Activated B cell treated with CpG ODN at 0.5 μM for 24 hours (primary cell): ENCODE results near the gene TTC39B. TPM values are rescaled to one million over a fixed set of nuclear protein-coding genes. Genes with fewer than 3 reads are reported as not detected.

Experiments used
- ATAC-seq: fragments of 200-7000 bp; cut with Tn5 transposase; one replicate; pipeline ENCODE4 v1.10.0; 2021; ENCODE audit warnings: low read depth, mild to moderate bottlenecking, moderate library complexity
- CTCF ChIA-PET: fragments of 350-600 bp; sonication (Branson Sonifier 250); formaldehyde crosslinking; loops from one replicate; lab custom pipeline; 2021; ENCODE audit warnings: antibody characterized with exemption; lab: Charles Lee
- POLR2A ChIA-PET: fragments of 350-600 bp; sonication (Branson Sonifier 250); formaldehyde crosslinking; loops from one replicate; lab custom pipeline; 2021; ENCODE audit warnings: antibody characterized with exemption; lab: Charles Lee
- DNase-seq: peaks from one replicate; pipeline ENCODE4 v3.0.0; 2022
- H3K27ac Mint-ChIP-seq: one replicate; pipeline ENCODE4 v1.8.0; 2020; ENCODE audit warnings: mixed read lengths
- H3K27me3 Mint-ChIP-seq: one replicate; pipeline ENCODE4 v1.8.0; 2021; ENCODE audit warnings: mixed read lengths
- H3K36me3 Mint-ChIP-seq: one replicate; pipeline ENCODE4 v1.8.0; 2021; ENCODE audit warnings: low read depth, mixed read lengths
- H3K4me1 Mint-ChIP-seq: one replicate; pipeline ENCODE4 v1.8.0; 2021; ENCODE audit warnings: mixed read lengths
- H3K4me3 Mint-ChIP-seq: one replicate; pipeline ENCODE4 v1.8.0; 2020; ENCODE audit warnings: mild to moderate bottlenecking, mixed read lengths
- H3K9me3 Mint-ChIP-seq: one replicate; pipeline ENCODE4 v1.8.0; 2020; ENCODE audit warnings: mixed read lengths
- CTCF ChIP-seq: fragments of 200-600 bp; IDR thresholded peaks from one replicate; pipeline ENCODE4 v1.8.0; 2022; ENCODE audit warnings: antibody characterized with exemption, mild to moderate bottlenecking
- intact Hi-C: fragments of 100-400 bp; cut with micrococcal nuclease; formaldehyde crosslinking; loops from one replicate; pipeline ENCODE4 v1.15.1; 2024
- total RNA-seq: library from RNA; stranded (reverse); gene quantifications from 2 replicates; pipeline ENCODE4 v1.2.3, GENCODE V29; 2022

The TTC39B gene
- total RNA-seq: 3.2 and 6.6 TPM in 2 replicates

GRCh38 chr9:15306757-15307522, at the start of gene TTC39B:
TSS of gene TTC39B (minus strand) at chr9:15307216. CDS start at chr9:15307125, 91 bp downstream.
- H3K4me3 Mint-ChIP-seq: peak within 1 kb of the TSS; percentile 97
- CTCF ChIA-PET: interaction anchor here (1.1 kb wide), 1 partner anchor 246 kb away, joined by 3 read pairs; the partner anchor contains the start of gene CCDC171
- peaks cover 29% of the 10 kb centered on the region for H3K4me1 Mint-ChIP-seq
- peak; percentile 85 for ATAC-seq
- POLR2A ChIA-PET: interaction anchor here (0.8 to 1.1 kb wide), 5 partner anchors 13 to 205 kb away, joined by 3 to 7 read pairs (median 4); partner anchors contain the start of gene SNAPC3
- intact Hi-C loops: loop anchor here (1.0 to 10.0 kb wide), 7 partner anchors 8 to 612 kb away; partner anchors contain the start of genes CCDC171 and ZDHHC21
- DNase-seq: peak; percentile 70
- H3K36me3 Mint-ChIP-seq: peaks cover 2% of the 10 kb centered on the region
- H3K9me3 Mint-ChIP-seq: no peaks in the 10 kb centered on the region
- TF ChIP-seq CTCF: no peak
- peak within 1 kb of the TSS; percentile 85 for H3K27ac Mint-ChIP-seq
- no peaks in the 10 kb centered on the region for H3K27me3 Mint-ChIP-seq

GRCh38 chr9:15355669-15356068, 48.7 kb upstream of the TTC39B start:
- no peak for DNase-seq
- no peak for ATAC-seq
- TF ChIP-seq CTCF: no peak
- no peaks in the 10 kb centered on the region for H3K36me3 Mint-ChIP-seq
- ChIA-PET CTCF (no interaction called here), POLR2A (no interaction called here)
- no peak overlapping the region for H3K27ac Mint-ChIP-seq
- no peaks in the 10 kb centered on the region for H3K9me3 Mint-ChIP-seq
- H3K4me3 Mint-ChIP-seq: no peak overlapping the region
- no peaks in the 10 kb centered on the region for H3K27me3 Mint-ChIP-seq
- intact Hi-C loops: loop anchor here (2.0 to 10.0 kb wide), 2 partner anchors 67 to 249 kb away; partner anchors contain the start of gene SNAPC3
- peaks cover 6% of the 10 kb centered on the region for H3K4me1 Mint-ChIP-seq

DNA sequence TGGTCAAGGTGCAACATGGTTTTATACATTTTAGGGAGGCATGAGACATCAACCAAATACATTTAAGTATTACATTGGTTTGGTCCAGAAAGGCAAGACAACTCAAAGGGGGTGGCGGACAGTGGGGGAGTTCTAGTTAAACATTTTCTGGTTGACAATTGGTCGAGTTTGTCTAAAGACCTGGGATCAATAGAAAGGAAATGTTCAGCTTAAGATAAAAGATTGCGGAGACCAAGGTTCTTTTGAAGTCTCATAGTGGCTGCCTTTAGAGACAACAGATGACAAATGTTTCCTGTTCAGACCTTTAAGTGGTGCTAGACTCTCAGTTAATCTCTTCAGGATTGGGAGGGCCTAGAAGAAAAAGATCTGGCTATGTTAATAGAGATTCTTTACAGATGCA, 47.7 kb upstream of the TTC39B start:
- Mint-ChIP-seq H3K9me3 (no peaks in the 10 kb centered on the region), H3K27me3 (no peaks in the 10 kb centered on the region), H3K36me3 (no peaks in the 10 kb centered on the region), H3K27ac (no peak overlapping the region), H3K4me1 (peaks cover 6% of the 10 kb centered on the region), H3K4me3 (no peak overlapping the region)
- ATAC-seq (no peak), DNase-seq (no peak)
- CTCF ChIA-PET: no interaction called here
- intact Hi-C loops: loop anchor here (10.0 kb wide), 1 partner anchor 250 kb away; no protein-coding TSS in a partner anchor
- TF ChIP-seq CTCF: no peak
- POLR2A ChIA-PET: no interaction called here

DNA sequence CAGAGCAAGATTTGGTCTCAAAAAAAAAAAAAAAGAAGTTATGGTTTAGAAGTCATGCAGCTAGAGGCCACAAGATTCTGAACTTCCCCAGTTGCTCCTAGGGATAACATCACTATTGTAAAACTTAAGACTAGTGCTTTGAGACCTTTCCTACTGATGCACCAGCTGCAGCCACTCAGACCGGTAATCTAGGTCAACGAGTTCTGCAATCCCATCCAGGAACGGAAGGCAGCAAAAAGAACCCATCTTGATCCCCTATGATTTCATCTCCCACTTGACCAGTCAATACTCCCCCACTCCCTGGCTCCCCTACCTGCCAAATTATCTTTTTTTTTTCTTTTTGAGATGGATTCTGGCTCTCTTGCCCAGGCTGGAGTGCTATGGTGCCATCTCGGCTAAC, 46.9 kb upstream of the TTC39B start:
- DNase-seq (no peak), ATAC-seq (no peak)
- H3K27me3 Mint-ChIP-seq: no peaks in the 10 kb centered on the region
- H3K36me3 Mint-ChIP-seq: no peaks in the 10 kb centered on the region
- ChIA-PET POLR2A (no interaction called here), CTCF (no interaction called here)
- intact Hi-C loops: loop anchor here (10.0 kb wide), 1 partner anchor 251 kb away; no protein-coding TSS in a partner anchor
- TF ChIP-seq CTCF: no peak
- no peak overlapping the region for H3K27ac Mint-ChIP-seq
- H3K4me3 Mint-ChIP-seq: no peak overlapping the region
- H3K9me3 Mint-ChIP-seq: no peaks in the 10 kb centered on the region
- peaks cover 6% of the 10 kb centered on the region for H3K4me1 Mint-ChIP-seq

- intact Hi-C loops: loop anchor here (10.0 kb wide), 1 partner anchor 252 kb away; no protein-coding TSS in a partner anchor
- H3K9me3 Mint-ChIP-seq: no peaks in the 10 kb centered on the region
- H3K27me3 Mint-ChIP-seq: no peaks in the 10 kb centered on the region
- H3K4me1 Mint-ChIP-seq: peaks cover 6% of the 10 kb centered on the region
- no peaks in the 10 kb centered on the region for H3K36me3 Mint-ChIP-seq
- ATAC-seq (no peak), DNase-seq (no peak)
- POLR2A ChIA-PET: no interaction called here
- no peak overlapping the region for H3K4me3 Mint-ChIP-seq
- no peak for TF ChIP-seq CTCF
- CTCF ChIA-PET: no interaction called here
- H3K27ac Mint-ChIP-seq: no peak overlapping the region
Measured at GRCh38 chr9:15352306-15352705, 45.3 kb upstream of the TTC39B start.
